HCT116 (cell line): ENCODE data around the gene SDC3.

Experiments
- ATF3 ChIP-seq: IDR thresholded peaks from 2 replicates; pipeline ENCODE4 v1.6.1; 2012
- CTCF ChIP-seq, 3 experiments: fragments of 200-600 bp in 1 of 3; sonication (generic) in 1 of 3; IDR thresholded peaks in 2 of 3; conservative IDR thresholded peaks in 1 of 3; 2 replicates each; pipeline ENCODE4 v1.5.1; 2012 to 2017; ENCODE audit warnings: low read depth in 2 of 3, low read length in 2 of 3, antibody characterized with exemption in 1 of 3, borderline replicate concordance in 1 of 3, control low read depth in 1 of 3, mild to moderate bottlenecking in 1 of 3, mixed read lengths in 1 of 3, mixed run types in 1 of 3, moderate library complexity in 1 of 3; ENCODE audit not compliant: insufficient read depth in 1 of 3
- EGR1 ChIP-seq: IDR thresholded peaks from 2 replicates; pipeline ENCODE4 v1.6.1; 2012; ENCODE audit warnings: low read depth
- EZH2 ChIP-seq: fragments of 200-600 bp; sonication (generic); IDR thresholded peaks from 2 replicates; pipeline ENCODE4 v1.6.1; 2017; ENCODE audit warnings: antibody characterized with exemption, mixed run types
- MAX ChIP-seq: IDR thresholded peaks from 2 replicates; pipeline ENCODE4 v1.6.1; 2012
- POLR2A ChIP-seq: IDR thresholded peaks from 2 replicates; pipeline ENCODE4 v1.7.0; 2011; ENCODE audit warnings: borderline replicate concordance; ENCODE audit not compliant: insufficient read depth, insufficient read length; ENCODE audit errors: extremely low read depth
- POLR2AphosphoS5 ChIP-seq: IDR thresholded peaks from 2 replicates; pipeline ENCODE4 v1.6.1; 2011; ENCODE audit warnings: mild to moderate bottlenecking, low read depth, low read length, moderate library complexity
- RAD21 ChIP-seq: IDR thresholded peaks from 2 replicates; pipeline ENCODE4 v1.6.1; 2012; ENCODE audit warnings: low read depth, mild to moderate bottlenecking
- REST ChIP-seq: IDR thresholded peaks from 2 replicates; pipeline ENCODE4 v1.6.1; 2012; ENCODE audit warnings: low read depth
- SIN3A ChIP-seq: IDR thresholded peaks from 2 replicates; pipeline ENCODE4 v1.6.1; 2012; ENCODE audit warnings: low read depth
- SP1 ChIP-seq: IDR thresholded peaks from 2 replicates; pipeline ENCODE4 v1.6.1; 2012; ENCODE audit warnings: low read depth
- SRF ChIP-seq: IDR thresholded peaks from 2 replicates; pipeline ENCODE4 v1.6.1; 2012; ENCODE audit warnings: low read depth
- TCF7L2 ChIP-seq: IDR thresholded peaks from 2 replicates; pipeline ENCODE4 v1.7.0; 2011; ENCODE audit warnings: borderline replicate concordance, inconsistent platforms; ENCODE audit not compliant: insufficient read depth, insufficient read length; ENCODE audit errors: extremely low read depth
- ZNF274 ChIP-seq: fragments of 200-500 bp; sonication (Bioruptor generic); IDR thresholded peaks from 2 replicates; pipeline ENCODE4 v1.6.1; 2014; ENCODE audit warnings: mild to moderate bottlenecking, low read depth, low read length, inconsistent platforms

- no peak for TF ChIP-seq EZH2
- TF ChIP-seq CTCF (IDR thresholded peaks at IDR 0.05 in 2 of 3, conservative IDR thresholded peaks at IDR 0.05 in 1 of 3; ENCODE audit: borderline replicate concordance in 1 of 3, insufficient read depth in 1 of 3, low read depth in 2 of 3, low read length in 2 of 3), result peak; percentile 66 to 81 (median 72); a peak in 5 of 6 replicates
- no peak for TF ChIP-seq SP1
- TF ChIP-seq ATF3, result no peak
- no peak for TF ChIP-seq POLR2A
- 0 out of 2 replicates have a peak, but pooled peaks have one; percentile 22 for TF ChIP-seq POLR2AphosphoS5
- TF ChIP-seq REST, result no peak
- TF ChIP-seq SIN3A, result no peak
- TF ChIP-seq RAD21, result peak; percentile 81
- no peak for TF ChIP-seq EGR1
- TF ChIP-seq MAX, result no peak
- TF ChIP-seq ZNF274, result no peak
- no peak for TF ChIP-seq TCF7L2
- no peak for TF ChIP-seq SRF
These were observed 20.8 kb upstream of the SDC3 start for GRCh38 chr1:30929135-30929889.
